ENCODE results near the gene IL12RB2. TPM values are rescaled to one million over a fixed set of nuclear protein-coding genes. Genes with fewer than 3 reads are reported as not detected.
A peak's percentile ranks its signal among the peaks of the same experiment; 100 is the strongest.
"Not testable (repeated sequence)": the region's sequence is repeated elsewhere in the genome, so short reads cannot be mapped to it uniquely, and the experiment has no call there.

Gene IL12RB2
- total and polyA plus RNA-seq, 8 donors, result 0.48 to 1.2 (median 0.69) TPM

GRCh38 chr1:67441183-67441582 lies 133.5 kb downstream of the IL12RB2 start:
- intact Hi-C loops (cut with DNase I), result no loop called here

GRCh38 chr1:67441739-67442281 lies 134.1 kb downstream of the IL12RB2 start:
- no peak overlapping the region for H3K4me3 ChIP-seq
- H3K27me3 ChIP-seq, result no peaks in the 10 kb centered on the region
- intact Hi-C loops (cut with DNase I), result no loop called here
- no peak overlapping the region for H3K27ac ChIP-seq
- no peaks in the 10 kb centered on the region for H3K36me3 ChIP-seq
- no peaks in the 10 kb centered on the region for H3K9me3 ChIP-seq
- H3K4me1 ChIP-seq, result peaks cover 7 to 16% of the 10 kb centered on the region in 2 donors
- TF ChIP-seq CTCF (IDR thresholded peaks at IDR 0.05), result no peak
- DNase-seq, result no peak
- ATAC-seq, result no peak

More at GRCh38 chr1:67441183-67441582, 133.5 kb downstream of the IL12RB2 start:
- DNase-seq, result peak in 2 of 4 donors; percentile 46 to 56
- no peaks in the 10 kb centered on the region for H3K9me3 ChIP-seq
- H3K4me1 ChIP-seq, result peaks cover 7 to 10% of the 10 kb centered on the region in 2 donors
- no peak for TF ChIP-seq CTCF (IDR thresholded peaks at IDR 0.05)
- peak; percentile 38 for ATAC-seq
- H3K27ac ChIP-seq, result no peak overlapping the region
- no peaks in the 10 kb centered on the region for H3K36me3 ChIP-seq
- no peak overlapping the region for H3K4me3 ChIP-seq
- no peaks in the 10 kb centered on the region for H3K27me3 ChIP-seq

- H3K27ac ChIP-seq; DNase-seq; ATAC-seq; H3K36me3 ChIP-seq; H3K9me3 ChIP-seq; intact Hi-C loops (cut with DNase I); H3K27me3 ChIP-seq; H3K4me3 ChIP-seq: not testable (repeated sequence)
- H3K4me1 ChIP-seq, result peaks cover 3 to 18% of the 10 kb centered on the region in 2 donors
These were observed 138.3 kb downstream of the IL12RB2 start for GRCh38 chr1:67446014-67446413.

Other genes with a start within 250 kb of the IL12RB2 start
- under 1 TPM in 1 of 2 donors, not detected in 1; 0.45 TPM for gene C1orf141, start 172.9 kb upstream of the IL12RB2 start, total RNA-seq
- gene C1orf141, start 172.9 kb upstream of the IL12RB2 start, polyA plus RNA-seq (ENCODE audit: insufficient read length in 6 of 6), result 1 to 10 TPM in 2 of 6 donors, under 1 TPM in 3, not detected in 1; 0.24 to 2.3 (median 0.35) TPM
- gene IL23R, start 141.4 kb upstream of the IL12RB2 start, total RNA-seq, result under 1 TPM in 1 of 2 donors, not detected in 1; 0.31 TPM
- gene IL23R, start 141.4 kb upstream of the IL12RB2 start, polyA plus RNA-seq (ENCODE audit: insufficient read length in 6 of 6), result under 1 TPM in 4 of 6 donors, not detected in 2; 0.06 to 0.18 (median 0.11) TPM
- 100 to 1,000 TPM; 130 to 174 TPM for gene SERBP1, start 122.5 kb downstream of the IL12RB2 start, total RNA-seq
- 100 to 1,000 TPM; 289 to 346 (median 323) TPM for gene SERBP1, start 122.5 kb downstream of the IL12RB2 start, polyA plus RNA-seq (ENCODE audit: insufficient read length in 6 of 6)